CD4-positive, CD25-positive, alpha-beta regulatory T cell (primary cell): Measurements from ENCODE around the gene CISH. TPM values are rescaled to one million over a fixed set of nuclear protein-coding genes. Genes with fewer than 3 reads are reported as not detected.

Experiments used
- polyA plus RNA-seq, 4 donors: library from polyadenylated mRNA; unstranded; fragments of 300-500 nt; fragmentation: Illumina TruSeq; gene quantifications; one replicate each; pipeline ENCODE4 v1.2.3, GENCODE V29; 2021
- total RNA-seq: library from RNA; stranded (reverse); gene quantifications from one replicate; pipeline ENCODE4 v1.2.3, GENCODE V29; 2022

CISH gene
- total and polyA plus RNA-seq, 5 donors from 2014 or later: 23.4 to 66.7 (median 57.0) TPM

Other genes starting within 250 kb of the CISH start
- gene CACNA2D2, start 108.1 kb downstream of the CISH start, total RNA-seq: 1.2 TPM
- gene CACNA2D2, start 108.1 kb downstream of the CISH start, polyA plus RNA-seq: under 1 TPM; 0.24 to 0.52 (median 0.28) TPM
- 8.7 TPM for gene C3orf18, start 44.0 kb downstream of the CISH start, total RNA-seq
- gene C3orf18, start 44.0 kb downstream of the CISH start, polyA plus RNA-seq: 10 to 100 TPM in 2 of 4 donors, 1 to 10 TPM in 2; 7.4 to 11.9 (median 10.6) TPM
- 21.1 TPM for gene HEMK1, start 42.3 kb downstream of the CISH start, total RNA-seq
- gene HEMK1, start 42.3 kb downstream of the CISH start, polyA plus RNA-seq: 10 to 100 TPM; 18.5 to 24.9 (median 23.1) TPM
- gene MAPKAPK3, start 5.4 kb upstream of the CISH start, total RNA-seq: 42.9 TPM
- gene MAPKAPK3, start 5.4 kb upstream of the CISH start, polyA plus RNA-seq: 10 to 100 TPM; 47.0 to 52.9 (median 49.5) TPM
- gene DOCK3, start 63.2 kb upstream of the CISH start, total RNA-seq: 0.35 TPM
- under 1 TPM; 0.03 to 0.09 (median 0.07) TPM for gene DOCK3, start 63.2 kb upstream of the CISH start, polyA plus RNA-seq